HG02610 (cell line): ENCODE results near the gene HMCN1.
"Not testable (repeated sequence)": the region's sequence is repeated elsewhere in the genome, so short reads cannot be mapped to it uniquely, and the experiment has no call there.

Experiments
- ATAC-seq: cut with Tn5 transposase; IDR thresholded peaks from one replicate; pipeline ENCODE4 v1.9.1; 2021; ENCODE audit warnings: mild to moderate bottlenecking, moderate library complexity; ENCODE audit not compliant: unreplicated experiment

HMCN1 gene

GRCh38 chr1:186125511-186125910 is 391.3 kb downstream of the HMCN1 start:
- ATAC-seq, result no peak

DNA sequence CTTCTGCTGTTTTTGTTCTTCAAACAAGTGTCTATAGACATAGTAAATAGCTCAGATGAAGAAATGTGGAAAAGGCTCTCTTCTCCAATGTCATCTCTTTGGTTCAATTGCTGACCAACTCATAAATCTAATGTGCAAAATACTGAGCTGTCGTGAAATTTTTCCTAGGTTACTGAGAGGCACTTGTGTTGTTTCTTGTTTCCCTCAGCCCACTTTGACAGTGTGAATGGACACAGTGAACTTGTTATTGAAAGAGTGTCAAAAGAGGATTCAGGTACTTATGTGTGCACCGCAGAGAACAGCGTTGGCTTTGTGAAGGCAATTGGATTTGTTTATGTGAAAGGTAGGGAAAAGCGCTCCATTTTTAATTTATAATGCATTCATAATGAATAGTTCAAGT is 395.6 kb downstream of the HMCN1 start:
- no peak for ATAC-seq

DNA sequence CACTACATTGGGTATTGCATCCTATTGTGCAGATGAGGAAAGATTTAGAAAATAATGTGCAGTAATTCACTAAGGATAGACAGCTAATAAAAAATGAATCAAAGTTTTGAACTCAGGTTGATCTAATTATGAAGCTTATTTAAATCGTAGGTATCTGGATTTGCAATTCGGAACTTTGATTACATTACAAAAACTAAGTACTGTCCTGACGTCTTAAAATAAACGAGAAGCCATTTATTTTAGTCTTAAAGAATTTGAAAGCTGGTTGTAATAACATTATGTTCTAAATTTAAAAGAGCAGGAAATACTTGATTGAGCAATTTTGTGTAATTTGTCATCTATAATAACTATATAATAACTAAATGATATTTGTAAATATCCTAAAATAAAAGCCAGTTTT is 404.9 kb downstream of the HMCN1 start:
- no peak for ATAC-seq

GRCh38 chr1:186139701-186140100 is 405.5 kb downstream of the HMCN1 start:
- ATAC-seq, result no peak

- ATAC-seq, result no peak
These were observed 408.0 kb downstream of the HMCN1 start for GRCh38 chr1:186142159-186142558.

GRCh38 chr1:186142916-186143315 is 408.7 kb downstream of the HMCN1 start:
- ATAC-seq, result no peak

DNA sequence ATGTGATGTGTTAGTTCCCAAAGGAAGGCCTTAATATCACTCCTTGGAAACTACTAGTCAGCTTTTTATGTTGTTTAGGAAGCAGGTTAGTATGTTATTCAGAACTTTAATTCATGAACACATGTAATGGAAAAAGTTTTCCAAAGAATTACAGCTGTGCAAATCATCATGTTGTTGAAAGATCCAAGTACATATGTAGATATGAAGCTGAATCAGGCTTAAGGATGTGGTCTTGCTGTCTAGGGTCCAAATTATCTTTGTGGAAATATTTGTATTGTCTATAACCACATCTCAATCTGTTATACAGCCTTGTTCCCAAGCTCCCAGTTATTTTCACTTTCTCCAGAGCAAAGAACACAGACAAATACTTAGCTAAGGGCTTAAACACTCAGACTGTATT is 409.3 kb downstream of the HMCN1 start:
- ATAC-seq, result no peak

DNA sequence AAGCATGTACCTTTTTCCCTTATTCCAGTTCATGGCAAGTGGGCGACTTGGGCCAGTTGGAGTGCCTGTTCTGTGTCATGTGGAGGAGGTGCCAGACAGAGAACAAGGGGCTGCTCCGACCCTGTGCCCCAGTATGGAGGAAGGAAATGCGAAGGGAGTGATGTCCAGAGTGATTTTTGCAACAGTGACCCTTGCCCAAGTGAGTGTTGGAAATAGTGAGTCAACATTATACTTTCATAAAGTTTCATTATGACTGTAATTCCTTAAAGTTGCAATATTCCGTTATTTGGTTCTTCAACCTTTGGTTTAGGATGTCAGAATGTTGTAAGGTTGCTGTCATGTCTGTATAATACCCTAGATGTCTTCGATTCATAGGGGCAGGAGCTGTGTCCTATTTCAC is 410.3 kb downstream of the HMCN1 start:
- ATAC-seq, result no peak

DNA sequence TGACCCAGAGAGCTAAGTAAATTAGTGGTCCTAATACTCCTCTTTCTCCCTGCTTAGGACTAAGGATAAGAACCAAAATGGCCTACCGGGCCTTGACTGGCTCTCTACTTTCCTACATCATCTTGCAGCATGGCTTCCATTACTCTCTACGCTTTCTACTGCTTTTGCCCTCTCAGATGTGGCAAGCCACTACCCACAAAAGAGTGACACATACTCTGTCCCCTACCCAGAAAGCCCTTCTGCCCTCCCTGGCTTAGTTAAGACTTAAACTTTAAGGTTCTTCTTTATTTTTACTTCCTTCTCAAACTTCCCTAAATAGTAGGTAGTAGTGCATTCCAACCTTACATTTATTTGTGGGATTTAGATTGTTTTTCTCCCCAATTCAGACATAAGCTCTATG is 412.8 kb downstream of the HMCN1 start:
- no peak for ATAC-seq

DNA sequence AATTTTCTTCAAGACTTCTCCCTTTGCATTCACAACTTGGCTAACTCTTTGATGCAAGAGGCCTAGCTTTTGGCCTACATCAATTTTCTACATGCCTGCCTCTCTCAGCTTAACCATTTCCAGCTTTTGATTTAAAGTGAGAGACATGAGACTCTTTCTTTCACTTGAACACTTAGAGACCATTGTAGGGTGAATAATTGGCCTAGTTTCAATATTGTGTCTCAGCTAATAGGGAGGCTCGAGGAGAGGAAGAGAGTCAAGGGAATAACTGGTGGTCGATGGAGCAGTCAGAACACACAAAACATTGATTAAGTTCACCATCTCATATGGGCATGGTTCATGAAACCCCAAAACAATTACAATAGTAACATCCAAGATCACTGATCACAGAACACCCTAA is 415.4 kb downstream of the HMCN1 start:
- no peak for ATAC-seq

- no peak for ATAC-seq
These were observed 418.0 kb downstream of the HMCN1 start for GRCh38 chr1:186152227-186152619.

DNA sequence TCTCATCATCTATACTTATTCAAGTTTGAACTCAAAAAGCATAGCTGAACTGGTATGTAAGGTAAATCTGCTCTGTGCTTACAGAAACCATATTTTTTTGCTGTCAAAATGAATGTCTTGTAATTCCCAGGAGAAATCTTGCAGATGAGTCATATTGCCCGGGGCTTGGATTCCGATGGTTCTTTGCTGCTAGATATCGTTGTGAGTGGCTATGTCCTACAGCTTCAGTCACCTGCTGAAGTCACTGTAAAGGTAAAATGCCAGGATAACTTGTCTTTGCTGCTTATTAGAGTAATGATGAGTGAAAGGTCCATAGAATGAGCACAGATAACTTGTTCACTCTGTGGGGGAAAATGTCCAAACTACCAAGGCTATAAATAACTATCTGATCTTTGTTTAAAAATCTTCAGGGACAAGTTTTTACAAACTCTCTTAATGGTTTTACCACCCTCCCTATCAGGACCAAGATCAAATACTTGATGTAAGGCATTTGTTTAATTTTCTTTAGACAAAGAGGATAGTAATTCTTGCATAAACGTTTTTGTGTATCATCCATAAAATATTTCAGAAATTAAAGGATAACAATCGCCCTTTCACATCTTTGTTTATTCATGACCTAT is 418.5 kb downstream of the HMCN1 start:
- ATAC-seq, result no peak

- no peak for ATAC-seq
These were observed 420.5 kb downstream of the HMCN1 start for GRCh38 chr1:186154651-186155050.

DNA sequence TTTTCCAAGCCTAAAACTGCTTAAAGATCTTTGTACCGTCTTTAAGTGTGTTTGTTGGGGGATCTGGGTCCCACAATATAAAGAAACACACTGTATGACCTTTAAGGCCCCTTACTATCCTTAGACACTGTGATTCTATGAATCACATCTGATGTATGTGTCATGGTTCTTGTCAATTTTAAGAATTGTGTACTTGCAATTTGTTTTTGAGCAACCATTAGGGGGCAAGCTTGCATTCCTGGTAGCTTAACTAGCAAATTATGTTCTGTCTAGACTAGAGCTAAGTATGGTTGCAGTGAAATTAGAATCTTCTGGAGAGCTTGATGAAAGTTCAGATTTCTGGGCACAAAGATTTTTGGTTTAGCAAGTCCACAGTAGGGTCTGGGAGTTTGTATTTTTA is 421.4 kb downstream of the HMCN1 start:
- no peak for ATAC-seq

GRCh38 chr1:186162895-186163294 is 428.7 kb downstream of the HMCN1 start:
- ATAC-seq, result not testable (repeated sequence)

DNA sequence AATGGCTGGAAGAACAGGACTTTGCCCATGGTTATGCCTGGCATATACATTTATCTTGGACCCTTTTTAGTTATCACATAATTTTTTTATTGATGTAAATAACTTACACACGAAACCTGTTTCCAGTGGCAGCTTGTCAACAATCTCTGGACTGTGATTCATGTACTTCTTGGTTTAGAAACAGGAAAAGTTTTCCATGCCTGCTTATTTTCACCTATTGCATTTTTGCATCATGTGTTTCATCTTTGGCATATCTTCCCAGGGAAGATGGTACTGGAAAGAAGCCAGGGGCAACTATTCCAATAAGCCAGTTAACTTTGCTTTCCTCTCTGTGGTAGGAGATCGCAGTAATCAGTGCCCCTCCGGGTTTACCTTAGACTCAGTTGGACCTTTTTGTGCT is 430.6 kb downstream of the HMCN1 start:
- ATAC-seq, result no peak

DNA sequence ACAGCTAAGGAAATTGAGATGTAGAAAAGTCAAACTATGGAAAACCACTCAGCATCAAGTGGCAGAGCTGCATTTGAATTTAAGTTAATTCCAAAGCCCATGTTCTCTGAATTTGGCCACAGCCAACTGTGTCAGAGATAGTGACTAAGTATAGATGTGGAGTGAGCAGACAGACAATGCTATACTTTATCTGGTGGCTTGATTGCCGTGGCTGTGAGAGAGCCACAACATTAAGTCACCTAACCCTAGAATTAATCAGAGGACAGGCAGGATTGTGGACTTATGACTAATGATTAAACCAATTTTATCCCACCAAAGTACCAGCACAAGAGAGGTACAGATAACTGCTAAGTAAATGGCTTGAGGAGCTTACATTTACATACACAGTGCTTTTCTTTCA is 431.1 kb downstream of the HMCN1 start:
- no peak for ATAC-seq

DNA sequence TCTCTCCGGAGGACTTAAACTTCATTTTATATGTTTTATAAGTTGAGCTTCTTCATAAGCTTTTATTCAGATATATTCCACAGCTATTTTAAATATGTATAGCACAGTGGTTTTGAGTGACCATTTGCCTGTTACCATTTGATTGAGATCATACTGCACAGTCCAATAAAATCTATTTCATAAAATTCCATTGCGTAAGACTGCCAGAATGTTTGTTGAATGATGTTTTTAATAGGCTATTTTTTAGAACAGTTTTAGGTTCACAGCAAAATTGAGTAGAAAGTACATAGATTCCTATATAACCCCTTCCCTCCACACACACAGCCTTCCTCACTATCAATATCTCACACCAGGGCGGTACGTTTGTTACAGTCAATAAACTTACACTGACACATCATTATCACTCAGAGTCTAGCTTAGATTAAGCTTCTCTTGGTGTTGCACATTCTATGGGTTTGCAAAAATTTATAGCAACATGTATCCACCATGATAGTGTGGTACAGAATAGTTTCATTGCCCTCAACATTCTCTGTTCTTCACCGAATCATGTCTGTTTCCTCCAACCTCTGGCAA is 433.0 kb downstream of the HMCN1 start:
- ATAC-seq, result no peak

GRCh38 chr1:186175588-186175987 is 441.4 kb downstream of the HMCN1 start:
- no peak for ATAC-seq

GRCh38 chr1:186178426-186179043 is 444.3 kb downstream of the HMCN1 start:
- ATAC-seq, result no peak

GRCh38 chr1:186179231-186179630 is 445.0 kb downstream of the HMCN1 start:
- ATAC-seq, result no peak

- peak; percentile 88 for ATAC-seq
These were observed 449.0 kb downstream of the HMCN1 start for GRCh38 chr1:186183219-186183618.
